AG08395 (cell line): ENCODE measurements around the gene CHRNA4.
"Not testable (repeated sequence)": the region's sequence is repeated elsewhere in the genome, so short reads cannot be mapped to it uniquely, and the experiment has no call there.

Experiments used
- DNase-seq: peaks from one replicate; pipeline ENCODE4 v3.0.0; 2012; ENCODE audit warnings: mixed read lengths, low spot score

CHRNA4 gene

GRCh38 chr20:63348828-63349515 is 12.2 kb downstream of the CHRNA4 start:
- DNase-seq: no peak

- DNase-seq: no peak
These were observed 13.0 kb downstream of the CHRNA4 start for GRCh38 chr20:63347950-63348827.

GRCh38 chr20:63347081-63347741 is 13.9 kb downstream of the CHRNA4 start:
- no peak for DNase-seq

GRCh38 chr20:63346131-63347080 is 14.7 kb downstream of the CHRNA4 start:
- no peak for DNase-seq

GRCh38 chr20:63345328-63346100 is 15.6 kb downstream of the CHRNA4 start:
- no peak for DNase-seq

GRCh38 chr20:63344616-63345327 is 16.4 kb downstream of the CHRNA4 start:
- peak; percentile 13 for DNase-seq

GRCh38 chr20:63343460-63344445 is 17.4 kb downstream of the CHRNA4 start:
- no peak for DNase-seq

- no peak for DNase-seq
These were observed 18.3 kb downstream of the CHRNA4 start for GRCh38 chr20:63342561-63343459.

GRCh38 chr20:63340158-63340688 is 20.9 kb downstream of the CHRNA4 start:
- DNase-seq: not testable (repeated sequence)

- DNase-seq: not testable (repeated sequence)
These were observed 21.7 kb downstream of the CHRNA4 start for GRCh38 chr20:63339154-63340094.

GRCh38 chr20:63337786-63338420 is 23.2 kb downstream of the CHRNA4 start:
- peak; percentile 26 for DNase-seq

- no peak for DNase-seq
These were observed 24.9 kb downstream of the CHRNA4 start for GRCh38 chr20:63336232-63336752.

- no peak for DNase-seq
These were observed 25.4 kb downstream of the CHRNA4 start for GRCh38 chr20:63335711-63336110.

GRCh38 chr20:63335060-63335459 is 26.1 kb downstream of the CHRNA4 start:
- not testable (repeated sequence) for DNase-seq

GRCh38 chr20:63334356-63334755 is 26.8 kb downstream of the CHRNA4 start:
- no peak for DNase-seq
